ENCODE measurements around the gene SLC24A4. TPM values are rescaled to one million over a fixed set of nuclear protein-coding genes. Genes with fewer than 3 reads are reported as not detected.

SLC24A4 gene
- total RNA-seq, 1 donor from 2014 or later: 0.36 TPM

GRCh38 chr14:92481386-92481785, 158.4 kb downstream of the SLC24A4 start:
- DNase-seq: no peak
- no peaks in the 10 kb centered on the region for H3K36me3 ChIP-seq
- H3K4me3 ChIP-seq: no peak overlapping the region
- TF ChIP-seq CTCF (IDR thresholded peaks at IDR 0.05; ENCODE audit: borderline replicate concordance): peak; percentile 31
- intact Hi-C loops (cut with micrococcal nuclease): no loop called here
- peaks cover 20% of the 10 kb centered on the region for H3K4me1 ChIP-seq
- H3K27me3 ChIP-seq (ENCODE audit: low read depth): no peaks in the 10 kb centered on the region
- peaks cover 13% of the 10 kb centered on the region for H3K9me3 ChIP-seq (replicated peaks)
- H3K27ac ChIP-seq (replicated peaks): no peak overlapping the region

GRCh38 chr14:92481811-92482555, 159.0 kb downstream of the SLC24A4 start:
- DNase-seq: no peak
- H3K4me1 ChIP-seq: peaks cover 18% of the 10 kb centered on the region
- no peaks in the 10 kb centered on the region for H3K27me3 ChIP-seq (ENCODE audit: low read depth)
- H3K4me3 ChIP-seq: no peak overlapping the region
- no peak for TF ChIP-seq CTCF (IDR thresholded peaks at IDR 0.05; ENCODE audit: borderline replicate concordance)
- intact Hi-C loops (cut with micrococcal nuclease): no loop called here
- H3K9me3 ChIP-seq (replicated peaks): peaks cover 13% of the 10 kb centered on the region
- no peak overlapping the region for H3K27ac ChIP-seq (replicated peaks)
- H3K36me3 ChIP-seq: no peaks in the 10 kb centered on the region

GRCh38 chr14:92482621-92483319, 159.8 kb downstream of the SLC24A4 start:
- no peak overlapping the region for H3K4me3 ChIP-seq
- intact Hi-C loops (cut with micrococcal nuclease): no loop called here
- H3K9me3 ChIP-seq (replicated peaks): peaks cover 13% of the 10 kb centered on the region
- no peak for TF ChIP-seq CTCF (IDR thresholded peaks at IDR 0.05; ENCODE audit: borderline replicate concordance)
- no peak overlapping the region for H3K27ac ChIP-seq (replicated peaks)
- DNase-seq: no peak
- no peaks in the 10 kb centered on the region for H3K36me3 ChIP-seq
- no peaks in the 10 kb centered on the region for H3K27me3 ChIP-seq (ENCODE audit: low read depth)
- H3K4me1 ChIP-seq: peaks cover 24% of the 10 kb centered on the region

- no peak overlapping the region for H3K27ac ChIP-seq (replicated peaks)
- no peak for DNase-seq
- no peak overlapping the region for H3K4me3 ChIP-seq
- H3K9me3 ChIP-seq (replicated peaks): peaks cover 7% of the 10 kb centered on the region
- intact Hi-C loops (cut with micrococcal nuclease): no loop called here
- TF ChIP-seq CTCF (IDR thresholded peaks at IDR 0.05; ENCODE audit: borderline replicate concordance): no peak
- H3K27me3 ChIP-seq (ENCODE audit: low read depth): no peaks in the 10 kb centered on the region
- H3K4me1 ChIP-seq: peaks cover 32% of the 10 kb centered on the region
- no peaks in the 10 kb centered on the region for H3K36me3 ChIP-seq
Measured at GRCh38 chr14:92484132-92484823, 161.3 kb downstream of the SLC24A4 start.

GRCh38 chr14:92486881-92487280, 163.9 kb downstream of the SLC24A4 start:
- DNase-seq: no peak
- no peak overlapping the region for H3K4me3 ChIP-seq
- H3K4me1 ChIP-seq: peaks cover 36% of the 10 kb centered on the region
- no peaks in the 10 kb centered on the region for H3K27me3 ChIP-seq (ENCODE audit: low read depth)
- no peak overlapping the region for H3K27ac ChIP-seq (replicated peaks)
- TF ChIP-seq CTCF (IDR thresholded peaks at IDR 0.05; ENCODE audit: borderline replicate concordance): no peak
- H3K36me3 ChIP-seq: no peaks in the 10 kb centered on the region
- H3K9me3 ChIP-seq (replicated peaks): no peaks in the 10 kb centered on the region
- intact Hi-C loops (cut with micrococcal nuclease): no loop called here
